ENCODE results near the gene DNM2.
"Not testable (repeated sequence)": the region's sequence is repeated elsewhere in the genome, so short reads cannot be mapped to it uniquely, and the experiment has no call there.

The DNM2 gene

DNA sequence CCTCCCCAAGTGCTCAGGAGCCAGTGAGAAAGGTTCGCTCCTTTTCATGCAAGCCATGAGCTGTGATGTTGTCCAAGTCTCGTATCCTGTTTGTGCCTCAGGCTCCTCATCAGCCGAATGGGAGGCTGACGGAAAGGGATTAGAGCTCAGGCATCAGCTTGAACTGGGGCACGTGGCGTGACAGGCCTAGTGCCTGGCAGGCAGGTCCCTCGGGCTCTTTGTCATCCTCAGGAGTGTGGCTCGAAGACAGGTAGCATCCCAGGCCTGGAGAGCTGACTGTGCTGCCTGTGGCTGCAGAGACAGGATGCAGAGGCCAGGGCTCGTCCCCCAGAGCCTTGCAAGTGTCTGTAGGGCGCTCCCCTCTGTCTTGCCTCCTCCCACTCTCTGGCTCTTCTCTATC lies 38.5 kb downstream of the DNM2 start:
- Histone ChIP-seq H3K36me3 (ENCODE audit: insufficient read depth, low read length) (peaks cover 4% of the 10 kb centered on the region), H3K27me3 (ENCODE audit: insufficient read depth, low read length) (no peaks in the 10 kb centered on the region), H2AFZ (ENCODE audit: low read depth, low read length) (no peak overlapping the region), H3K9me3 (ENCODE audit: low read length) (no peaks in the 10 kb centered on the region), H3K4me1 (ENCODE audit: insufficient read depth, low read length) (no peaks in the 10 kb centered on the region), H3K4me3 (ENCODE audit: low read length) (no peak overlapping the region)

GRCh38 chr19:10756791-10757190 lies 38.9 kb downstream of the DNM2 start:
- H3K4me3 ChIP-seq (ENCODE audit: low read length): no peak overlapping the region
- no peaks in the 10 kb centered on the region for H3K4me1 ChIP-seq (ENCODE audit: insufficient read depth, low read length)
- peaks cover 4% of the 10 kb centered on the region for H3K36me3 ChIP-seq (ENCODE audit: insufficient read depth, low read length)
- H3K9me3 ChIP-seq (ENCODE audit: low read length): no peaks in the 10 kb centered on the region
- H3K27me3 ChIP-seq (ENCODE audit: insufficient read depth, low read length): no peaks in the 10 kb centered on the region
- H2AFZ ChIP-seq (ENCODE audit: low read depth, low read length): no peak overlapping the region

DNA sequence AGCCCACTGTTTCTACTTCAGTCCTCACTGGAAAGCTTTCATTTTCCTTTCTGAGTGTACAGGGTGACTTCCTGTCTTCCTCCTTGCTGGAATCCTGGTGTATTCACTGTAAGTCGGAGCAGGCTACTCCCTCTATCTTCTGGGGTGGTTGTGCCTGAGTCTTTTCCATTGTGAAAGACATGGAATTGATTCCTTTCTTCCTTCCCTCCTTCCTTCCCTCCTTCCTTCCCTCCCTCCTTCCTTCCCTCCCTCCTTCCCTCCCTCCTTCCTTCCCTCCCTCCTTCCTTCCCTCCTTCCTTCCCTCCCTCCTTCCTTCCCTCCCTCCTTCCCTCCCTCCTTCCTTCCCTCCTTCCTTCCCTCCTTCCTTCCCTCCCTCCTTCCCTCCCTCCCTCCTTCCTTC lies 40.2 kb downstream of the DNM2 start:
- H3K9me3 ChIP-seq (ENCODE audit: low read length); H3K27me3 ChIP-seq (ENCODE audit: insufficient read depth, low read length); H2AFZ ChIP-seq (ENCODE audit: low read depth, low read length); H3K4me1 ChIP-seq (ENCODE audit: insufficient read depth, low read length); H3K36me3 ChIP-seq (ENCODE audit: insufficient read depth, low read length); H3K4me3 ChIP-seq (ENCODE audit: low read length): not testable (repeated sequence)

DNA sequence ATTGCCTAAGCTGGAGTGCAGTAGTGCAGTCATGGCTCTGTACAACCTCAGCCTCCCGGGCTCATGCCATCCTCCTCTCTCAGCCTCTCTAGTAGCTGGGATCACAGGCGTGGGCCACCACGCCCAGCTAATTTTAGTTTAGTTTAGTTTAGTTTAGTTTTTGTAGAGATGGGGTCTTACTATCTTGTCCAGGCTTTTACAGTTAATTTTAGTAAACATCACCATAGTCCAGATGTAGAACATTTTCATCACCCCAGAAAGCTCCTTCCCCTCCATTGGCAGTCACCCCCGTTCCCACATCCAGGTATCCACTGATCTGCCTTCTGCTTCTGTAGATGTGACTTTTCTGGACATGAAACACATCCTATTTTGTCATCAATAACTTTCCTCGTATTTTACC lies 41.1 kb downstream of the DNM2 start:
- Histone ChIP-seq H3K36me3 (ENCODE audit: insufficient read depth, low read length) (peaks cover 12% of the 10 kb centered on the region), H3K27me3 (ENCODE audit: insufficient read depth, low read length) (no peaks in the 10 kb centered on the region), H2AFZ (ENCODE audit: low read depth, low read length) (no peak overlapping the region), H3K9me3 (ENCODE audit: low read length) (no peaks in the 10 kb centered on the region), H3K4me1 (ENCODE audit: insufficient read depth, low read length) (no peaks in the 10 kb centered on the region), H3K4me3 (ENCODE audit: low read length) (no peak overlapping the region)

DNA sequence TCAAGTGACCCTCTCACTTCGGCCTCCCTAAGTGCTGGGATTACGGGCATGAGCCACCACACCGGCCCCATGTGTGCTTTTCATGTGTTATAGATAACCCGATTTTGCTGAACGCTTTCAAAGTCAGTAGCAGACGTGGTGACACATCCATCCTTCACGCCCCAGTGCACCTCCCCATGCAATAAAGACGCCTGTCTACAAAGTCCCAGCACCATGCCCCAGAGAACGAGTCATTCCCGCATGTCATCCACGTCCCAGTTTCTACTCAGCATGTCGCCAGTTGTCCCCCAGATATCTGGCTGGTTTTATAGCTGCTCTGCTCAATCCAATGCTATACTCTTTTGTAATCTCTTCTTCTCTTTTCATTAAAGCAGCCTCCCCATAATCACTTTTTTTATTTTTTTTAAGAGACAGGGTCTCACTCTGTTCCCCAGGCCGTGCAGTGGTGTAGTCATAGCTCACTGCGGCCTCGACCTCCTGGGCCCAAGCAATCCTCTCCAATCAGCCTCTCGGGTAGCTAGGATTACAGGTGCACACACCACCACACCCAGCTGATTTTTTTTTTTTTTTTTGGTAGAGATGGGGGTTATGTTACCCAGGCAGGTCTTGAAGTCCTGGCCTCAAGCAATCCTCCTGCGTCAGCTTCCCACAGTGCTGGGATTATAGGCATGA lies 42.5 kb downstream of the DNM2 start:
- H3K36me3 ChIP-seq (ENCODE audit: insufficient read depth, low read length): peaks cover 16% of the 10 kb centered on the region

GRCh38 chr19:10761443-10762250 lies 43.8 kb downstream of the DNM2 start:
- Histone ChIP-seq H3K4me1 (ENCODE audit: insufficient read depth, low read length) (no peaks in the 10 kb centered on the region), H3K9me3 (ENCODE audit: low read length) (no peaks in the 10 kb centered on the region), H3K27me3 (ENCODE audit: insufficient read depth, low read length) (no peaks in the 10 kb centered on the region), H3K36me3 (ENCODE audit: insufficient read depth, low read length) (peaks cover 16% of the 10 kb centered on the region), H2AFZ (ENCODE audit: low read depth, low read length) (no peak overlapping the region), H3K4me3 (ENCODE audit: low read length) (no peak overlapping the region)

More for the DNA sequence above, 42.5 kb downstream of the DNM2 start:
- Histone ChIP-seq H3K4me1 (ENCODE audit: insufficient read depth, low read length) (no peaks in the 10 kb centered on the region), H3K9me3 (ENCODE audit: low read length) (no peaks in the 10 kb centered on the region), H2AFZ (ENCODE audit: low read depth, low read length) (no peak overlapping the region), H3K4me3 (ENCODE audit: low read length) (no peak overlapping the region), H3K27me3 (ENCODE audit: insufficient read depth, low read length) (no peaks in the 10 kb centered on the region)

GRCh38 chr19:10762656-10763055 lies 44.8 kb downstream of the DNM2 start:
- Histone ChIP-seq H2AFZ (ENCODE audit: low read depth, low read length) (no peak overlapping the region), H3K27me3 (ENCODE audit: insufficient read depth, low read length) (no peaks in the 10 kb centered on the region), H3K4me3 (ENCODE audit: low read length) (no peak overlapping the region), H3K36me3 (ENCODE audit: insufficient read depth, low read length) (peaks cover 16% of the 10 kb centered on the region), H3K4me1 (ENCODE audit: insufficient read depth, low read length) (no peaks in the 10 kb centered on the region), H3K9me3 (ENCODE audit: low read length) (no peaks in the 10 kb centered on the region)

DNA sequence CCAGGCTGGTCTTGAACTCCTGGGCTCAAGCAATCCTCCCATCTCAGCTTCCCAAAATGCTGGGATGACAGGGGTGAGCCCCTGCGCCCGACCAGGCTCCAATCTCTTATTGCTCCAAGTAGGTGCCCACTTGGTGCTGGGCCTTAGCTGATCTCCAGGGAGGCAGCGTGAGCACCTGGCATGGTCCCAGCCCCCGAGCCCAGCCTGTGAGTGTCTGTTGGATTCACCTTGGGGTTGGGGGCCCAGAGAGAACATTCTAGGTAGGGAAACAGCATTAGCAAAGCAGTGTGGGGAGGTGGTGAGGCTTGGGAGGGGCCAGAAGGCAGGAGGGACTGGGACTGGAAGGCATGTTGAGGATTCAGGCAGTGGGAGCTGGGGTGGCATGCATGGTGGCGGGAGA lies 45.5 kb downstream of the DNM2 start:
- H3K36me3 ChIP-seq (ENCODE audit: insufficient read depth, low read length): peaks cover 19% of the 10 kb centered on the region
- H3K27me3 ChIP-seq (ENCODE audit: insufficient read depth, low read length): no peaks in the 10 kb centered on the region

GRCh38 chr19:10763828-10764339 lies 46.0 kb downstream of the DNM2 start:
- Histone ChIP-seq H2AFZ (ENCODE audit: low read depth, low read length) (no peak overlapping the region), H3K27me3 (ENCODE audit: insufficient read depth, low read length) (no peaks in the 10 kb centered on the region), H3K9me3 (ENCODE audit: low read length) (no peaks in the 10 kb centered on the region), H3K36me3 (ENCODE audit: insufficient read depth, low read length) (peaks cover 19% of the 10 kb centered on the region), H3K4me3 (ENCODE audit: low read length) (no peak overlapping the region), H3K4me1 (ENCODE audit: insufficient read depth, low read length) (no peaks in the 10 kb centered on the region)

More for the DNA sequence above, 45.5 kb downstream of the DNM2 start:
- Histone ChIP-seq H3K4me3 (ENCODE audit: low read length) (no peak overlapping the region), H3K4me1 (ENCODE audit: insufficient read depth, low read length) (no peaks in the 10 kb centered on the region), H2AFZ (ENCODE audit: low read depth, low read length) (no peak overlapping the region), H3K9me3 (ENCODE audit: low read length) (no peaks in the 10 kb centered on the region)

GRCh38 chr19:10764340-10764894 lies 46.5 kb downstream of the DNM2 start:
- Histone ChIP-seq H3K4me1 (ENCODE audit: insufficient read depth, low read length) (no peaks in the 10 kb centered on the region), H3K36me3 (ENCODE audit: insufficient read depth, low read length) (peaks cover 19% of the 10 kb centered on the region), H3K9me3 (ENCODE audit: low read length) (no peaks in the 10 kb centered on the region)

GRCh38 chr19:10766049-10766623 lies 48.3 kb downstream of the DNM2 start:
- H3K27me3 ChIP-seq (ENCODE audit: insufficient read depth, low read length): no peaks in the 10 kb centered on the region
- H2AFZ ChIP-seq (ENCODE audit: low read depth, low read length): no peak overlapping the region
- no peaks in the 10 kb centered on the region for H3K9me3 ChIP-seq (ENCODE audit: low read length)
- no peaks in the 10 kb centered on the region for H3K4me1 ChIP-seq (ENCODE audit: insufficient read depth, low read length)
- peaks cover 19% of the 10 kb centered on the region for H3K36me3 ChIP-seq (ENCODE audit: insufficient read depth, low read length)
- no peak overlapping the region for H3K4me3 ChIP-seq (ENCODE audit: low read length)

More at GRCh38 chr19:10764340-10764894, 46.5 kb downstream of the DNM2 start:
- H2AFZ ChIP-seq (ENCODE audit: low read depth, low read length): no peak overlapping the region
- H3K4me3 ChIP-seq (ENCODE audit: low read length): no peak overlapping the region
- no peaks in the 10 kb centered on the region for H3K27me3 ChIP-seq (ENCODE audit: insufficient read depth, low read length)

DNA sequence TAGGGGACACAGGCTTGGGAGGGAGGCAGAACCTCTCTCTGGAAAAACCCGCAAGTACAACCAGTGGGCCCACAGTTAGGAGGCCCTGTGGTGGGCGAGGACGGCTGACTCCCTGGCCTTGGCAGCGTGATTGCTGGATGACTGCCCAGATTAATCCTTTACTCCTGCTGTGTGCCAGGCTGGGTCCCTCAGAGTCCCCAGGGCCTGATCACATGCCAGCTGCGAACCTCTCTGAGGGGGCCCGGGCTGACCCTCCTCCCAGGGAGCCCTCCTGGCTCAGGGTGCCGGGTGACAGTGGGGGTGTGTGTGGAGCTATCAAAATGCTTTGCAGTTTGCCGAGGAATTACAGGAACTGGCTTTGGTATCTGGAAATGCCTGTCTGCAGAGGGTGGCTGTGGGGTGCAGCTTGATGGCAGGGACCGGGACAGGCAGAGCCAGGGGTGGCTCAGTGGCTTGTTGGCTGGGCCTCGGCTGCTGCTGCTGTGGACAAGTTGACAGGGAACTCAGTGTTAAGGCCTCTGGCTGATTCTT lies 48.9 kb downstream of the DNM2 start:
- no peak overlapping the region for H2AFZ ChIP-seq (ENCODE audit: low read depth, low read length)
- H3K4me1 ChIP-seq (ENCODE audit: insufficient read depth, low read length): no peaks in the 10 kb centered on the region
- no peaks in the 10 kb centered on the region for H3K9me3 ChIP-seq (ENCODE audit: low read length)
- no peak overlapping the region for H3K4me3 ChIP-seq (ENCODE audit: low read length)
- peaks cover 20% of the 10 kb centered on the region for H3K36me3 ChIP-seq (ENCODE audit: insufficient read depth, low read length)
- no peaks in the 10 kb centered on the region for H3K27me3 ChIP-seq (ENCODE audit: insufficient read depth, low read length)

- H3K4me1 ChIP-seq (ENCODE audit: insufficient read depth, low read length): no peaks in the 10 kb centered on the region
- no peak overlapping the region for H3K4me3 ChIP-seq (ENCODE audit: low read length)
- no peaks in the 10 kb centered on the region for H3K9me3 ChIP-seq (ENCODE audit: low read length)
- no peaks in the 10 kb centered on the region for H3K27me3 ChIP-seq (ENCODE audit: insufficient read depth, low read length)
- H2AFZ ChIP-seq (ENCODE audit: low read depth, low read length): no peak overlapping the region
- peaks cover 25% of the 10 kb centered on the region for H3K36me3 ChIP-seq (ENCODE audit: insufficient read depth, low read length)
Observed at GRCh38 chr19:10767726-10768125, 49.8 kb downstream of the DNM2 start.

Measured in neuron (in vitro differentiated cells).